HG03196 (cell line): ENCODE results near the gene PINLYP.
"Not testable (repeated sequence)": the region's sequence is repeated elsewhere in the genome, so short reads cannot be mapped to it uniquely, and the experiment has no call there.

Source experiments
- ATAC-seq: cut with Tn5 transposase; IDR thresholded peaks from one replicate; pipeline ENCODE4 v1.9.1; 2021; ENCODE audit not compliant: unreplicated experiment

Gene PINLYP

GRCh38 chr19:43575156-43575950 is at the start of gene PINLYP, which contains the start of gene XRCC1:
TSS of gene PINLYP (plus strand) at chr19:43575801. CDS start at chr19:43577192, 1,391 bp downstream.
TSS of gene XRCC1 (minus strand) at chr19:43575527. CDS start at chr19:43575458, 69 bp downstream.
- peak; percentile 92 for ATAC-seq

DNA sequence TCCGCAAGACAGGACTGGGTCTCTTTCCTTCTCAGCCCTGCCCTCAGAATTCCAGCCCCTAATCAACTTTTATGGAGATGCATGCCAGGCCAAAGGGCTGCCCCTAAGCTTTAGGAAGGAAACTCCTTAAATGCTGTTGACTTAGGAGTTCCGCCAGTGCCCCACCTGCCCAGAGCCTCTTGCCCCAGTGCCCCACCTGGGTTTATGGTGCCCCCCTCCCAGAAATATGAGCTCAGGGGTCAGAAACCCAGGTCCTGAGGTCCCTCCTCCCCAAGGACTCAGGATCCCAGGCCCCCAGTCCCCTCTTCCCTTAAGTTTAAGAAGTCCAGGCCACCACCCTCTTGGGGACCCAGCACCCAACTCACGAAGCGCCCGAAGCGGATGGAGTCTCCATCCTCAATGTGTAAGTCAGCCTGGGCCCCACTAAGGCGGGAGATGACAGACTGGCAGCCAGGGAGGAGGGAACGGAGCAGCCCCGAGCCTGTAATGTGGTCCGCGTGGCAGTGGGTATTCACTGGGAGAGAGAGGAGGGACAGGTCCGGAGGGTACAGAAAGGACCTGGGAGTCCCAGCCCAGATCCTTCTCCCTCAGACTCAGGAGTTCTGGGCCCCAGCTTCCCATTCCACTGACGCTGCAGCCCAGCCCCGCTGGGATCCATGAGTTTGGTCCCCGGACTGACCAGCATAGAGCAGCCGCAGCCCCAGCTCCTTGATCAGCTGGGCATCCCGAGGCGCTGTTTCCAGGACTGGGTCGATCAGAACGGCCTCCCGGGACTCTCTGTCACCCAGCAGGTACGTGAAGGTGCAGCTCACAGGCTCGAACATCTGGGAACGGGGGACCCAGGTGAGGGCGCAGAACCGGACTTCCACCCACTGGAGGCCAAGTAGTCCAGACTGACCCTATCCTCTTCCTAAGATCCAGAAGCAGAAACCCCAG is 49.5 kb upstream of the PINLYP start:
- ATAC-seq = no peak

- peak; percentile 66 for ATAC-seq
Measured at GRCh38 chr19:43526884-43527859, 48.4 kb upstream of the PINLYP start, which contains the start of gene ETHE1. TSS of gene ETHE1 (minus strand) at chr19:43527201. CDS start at chr19:43527177, 24 bp downstream.

- ATAC-seq = no peak
Measured at GRCh38 chr19:43527860-43528622, 47.6 kb upstream of the PINLYP start.

DNA sequence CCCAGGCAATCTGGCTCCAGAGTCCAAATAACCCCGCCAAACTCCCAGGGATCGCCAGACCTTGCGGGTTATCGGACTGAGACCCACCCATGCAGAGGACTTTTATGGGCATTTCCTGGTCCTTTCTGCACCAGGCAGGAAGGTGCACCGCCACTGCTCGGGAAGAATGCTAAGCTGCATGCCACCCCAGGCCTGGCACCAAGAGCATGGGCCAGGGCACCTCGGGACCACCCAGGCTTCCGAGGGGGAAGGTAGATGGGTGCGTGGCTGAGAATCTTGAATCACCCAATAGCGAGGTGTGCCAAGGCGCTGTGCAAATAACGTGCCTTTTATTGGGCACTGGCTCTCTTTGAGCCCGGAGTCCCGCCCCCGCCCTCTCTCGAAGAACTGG is 43.0 kb upstream of the PINLYP start:
- no peak for ATAC-seq

- peak; percentile 51 for ATAC-seq
Measured at GRCh38 chr19:43532962-43533545, 42.5 kb upstream of the PINLYP start, which contains the start of gene ZNF575. TSS of gene ZNF575 (plus strand) at chr19:43533188. CDS start at chr19:43534423, 1,235 bp downstream.

DNA sequence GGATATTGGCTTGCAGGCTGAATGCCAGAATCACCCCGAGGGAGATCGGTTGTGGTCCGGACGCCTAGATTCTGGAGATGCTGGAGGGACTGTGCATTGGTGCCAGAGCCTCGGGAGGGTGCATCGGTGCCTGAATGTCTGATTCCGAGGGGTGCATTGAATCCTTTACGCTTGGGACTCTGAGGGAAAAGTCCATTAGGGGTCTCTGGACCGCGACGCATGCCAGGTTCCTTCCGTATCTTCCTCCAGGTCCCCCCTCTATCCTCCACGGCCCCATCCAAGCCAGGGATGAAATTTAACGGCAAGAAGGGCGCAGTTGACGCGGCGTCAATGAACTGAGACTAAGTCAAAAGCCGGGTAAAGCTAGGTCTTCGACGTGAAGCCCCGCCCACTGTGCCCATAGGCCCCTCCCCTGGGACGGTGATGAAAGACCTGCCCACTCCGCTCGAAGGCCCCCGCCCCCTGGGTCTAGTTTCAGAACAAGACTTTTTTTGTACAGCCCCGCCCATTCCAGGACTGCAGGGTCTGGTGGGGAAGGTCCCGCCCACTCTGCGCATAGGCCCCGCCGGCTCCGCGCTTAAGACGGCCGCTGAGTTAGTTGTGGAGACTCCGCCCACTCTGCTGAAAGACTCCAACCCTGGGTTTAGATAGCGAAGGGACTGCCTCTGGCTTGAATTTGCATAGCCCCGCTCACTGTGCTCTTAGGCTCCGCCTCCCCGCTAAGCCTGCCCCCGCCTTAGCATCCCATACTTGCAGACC is 41.9 kb upstream of the PINLYP start:
- peak; percentile 52 for ATAC-seq

GRCh38 chr19:43534305-43534815 is 41.2 kb upstream of the PINLYP start:
- no peak for ATAC-seq

DNA sequence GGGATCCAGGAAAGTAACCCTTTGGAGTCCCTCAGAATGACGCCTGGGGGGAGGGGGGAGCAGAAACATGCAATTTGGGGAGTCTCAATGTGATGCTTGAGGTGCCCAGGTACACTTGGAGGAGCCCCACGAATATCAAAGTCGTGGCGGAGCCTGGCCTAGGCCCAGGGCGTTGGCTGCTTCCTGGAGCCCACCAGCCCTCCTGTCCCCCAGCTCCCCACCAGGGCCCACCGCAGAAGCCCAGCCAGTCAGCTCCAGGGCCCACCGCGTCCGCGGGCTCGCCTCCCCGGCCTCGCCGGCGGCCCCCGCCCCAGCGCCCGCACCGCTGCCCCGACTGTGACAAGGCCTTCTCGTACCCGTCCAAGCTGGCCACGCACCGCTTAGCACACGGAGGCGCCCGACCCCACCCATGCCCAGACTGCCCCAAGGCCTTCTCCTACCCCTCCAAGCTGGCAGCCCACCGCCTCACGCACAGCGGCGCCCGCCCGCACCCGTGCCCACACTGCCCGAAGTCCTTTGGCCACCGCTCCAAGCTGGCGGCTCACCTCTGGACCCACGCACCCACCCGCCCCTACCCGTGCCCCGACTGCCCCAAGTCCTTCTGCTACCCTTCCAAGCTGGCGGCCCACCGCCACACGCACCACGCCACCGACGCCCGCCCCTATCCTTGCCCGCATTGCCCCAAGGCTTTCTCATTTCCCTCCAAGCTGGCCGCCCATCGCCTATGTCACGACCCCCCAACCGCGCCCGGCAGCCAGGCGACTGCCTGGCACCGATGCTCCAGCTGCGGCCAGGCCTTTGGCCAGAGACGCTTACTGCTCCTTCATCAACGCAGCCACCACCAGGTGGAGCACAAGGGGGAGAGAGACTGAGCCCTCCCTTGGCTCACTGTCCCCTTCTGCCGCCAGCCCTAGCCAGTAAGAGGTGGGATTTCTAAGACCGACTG is 40.5 kb upstream of the PINLYP start:
- ATAC-seq = no peak

DNA sequence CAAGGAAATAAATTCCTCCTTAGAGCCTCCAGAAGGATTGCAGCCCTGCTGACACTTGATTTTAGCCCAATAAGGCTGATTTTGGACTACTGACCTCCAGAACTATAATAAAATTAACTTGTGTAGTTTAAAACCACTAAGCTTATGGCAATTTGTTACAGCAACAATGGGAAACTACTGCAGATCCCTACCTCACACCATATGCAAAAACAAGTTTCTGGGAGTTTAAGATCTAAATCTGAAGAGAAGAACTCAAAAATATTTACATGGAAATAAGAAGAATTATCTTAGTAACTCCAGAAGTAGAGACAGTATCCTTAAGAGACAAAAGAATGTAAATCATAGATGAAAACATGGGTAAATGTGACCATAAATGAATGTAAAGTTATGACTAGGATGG is 36.7 kb upstream of the PINLYP start:
- ATAC-seq = no peak

DNA sequence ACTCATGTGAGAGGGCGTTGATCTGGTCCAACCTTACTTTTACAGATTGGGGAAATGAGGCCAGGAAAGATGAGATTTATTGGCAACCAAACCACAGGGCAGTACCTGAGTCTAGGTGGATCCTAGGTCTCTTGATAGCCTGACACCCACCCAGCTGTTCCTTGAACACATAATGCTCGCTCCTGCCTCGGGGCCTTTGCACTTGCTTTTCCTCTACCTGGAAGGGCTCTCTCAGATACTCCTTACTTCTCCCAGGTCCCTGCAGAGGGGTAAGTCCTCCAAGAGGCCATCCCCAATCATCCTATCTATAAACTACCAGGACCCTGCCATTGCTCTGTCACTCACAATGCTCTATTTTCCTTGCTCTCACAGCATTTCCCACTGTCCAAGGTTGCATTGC is 35.2 kb upstream of the PINLYP start:
- ATAC-seq = no peak

GRCh38 chr19:43541920-43542650 is 33.5 kb upstream of the PINLYP start:
- no peak for ATAC-seq

DNA sequence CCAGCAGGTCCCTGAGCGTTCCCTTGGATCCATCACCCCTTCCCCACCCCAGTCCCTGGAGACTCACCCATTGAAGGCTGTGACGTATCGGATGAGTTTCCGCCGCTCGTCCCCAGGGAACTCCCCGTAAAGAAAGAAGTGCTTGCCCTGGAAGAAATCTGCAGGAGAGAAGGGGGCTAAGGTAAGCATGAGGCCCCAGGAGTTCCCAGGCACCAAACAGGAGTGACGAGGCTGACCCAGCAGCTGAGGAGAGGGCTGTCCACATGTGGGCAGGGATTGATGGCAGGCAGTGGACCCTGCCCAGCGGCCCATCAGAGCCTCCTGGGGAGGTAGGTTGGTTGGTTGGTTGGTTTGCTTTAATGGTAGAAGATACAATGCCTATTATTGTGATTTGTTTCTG is 31.5 kb upstream of the PINLYP start:
- ATAC-seq = no peak

DNA sequence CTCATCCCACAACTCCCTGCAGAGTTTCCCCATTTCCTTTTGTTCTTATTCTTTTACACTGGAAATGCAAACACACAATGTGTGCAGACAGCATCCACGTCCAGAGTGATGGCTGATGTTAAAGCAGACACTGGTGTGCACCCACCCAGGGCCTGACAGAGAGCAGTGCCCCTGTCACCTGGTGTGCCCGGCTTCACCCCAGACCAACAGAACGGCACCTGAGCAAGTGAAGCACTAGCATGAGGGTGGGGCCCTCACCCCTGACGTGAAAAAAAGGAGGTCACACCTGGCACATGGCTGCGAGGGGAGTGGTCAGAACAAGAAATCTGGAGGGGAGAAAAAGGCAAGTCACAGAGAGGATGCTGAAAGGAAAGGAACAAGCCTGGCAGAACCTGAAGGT is 30.3 kb upstream of the PINLYP start:
- no peak for ATAC-seq

DNA sequence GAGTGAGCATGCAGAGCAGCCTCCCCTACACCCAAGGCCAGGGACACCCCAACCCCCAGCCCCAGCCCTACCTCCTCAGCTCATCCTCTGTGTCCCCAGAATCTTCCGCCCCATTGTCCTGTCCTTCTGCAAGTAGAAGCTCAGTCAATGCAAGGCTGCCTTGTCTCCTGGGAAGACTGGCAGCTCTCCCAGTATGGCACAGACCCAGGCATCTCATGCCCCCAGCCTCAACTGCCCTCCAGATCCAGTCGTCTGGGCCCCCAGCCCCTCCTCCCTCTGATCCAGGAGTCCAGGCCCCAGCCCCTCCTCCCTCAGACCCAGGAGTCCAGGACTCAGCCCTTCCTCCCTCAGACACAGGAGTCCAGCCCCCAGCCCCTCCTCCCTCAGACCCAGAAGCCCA is 29.6 kb upstream of the PINLYP start:
- ATAC-seq = no peak

DNA sequence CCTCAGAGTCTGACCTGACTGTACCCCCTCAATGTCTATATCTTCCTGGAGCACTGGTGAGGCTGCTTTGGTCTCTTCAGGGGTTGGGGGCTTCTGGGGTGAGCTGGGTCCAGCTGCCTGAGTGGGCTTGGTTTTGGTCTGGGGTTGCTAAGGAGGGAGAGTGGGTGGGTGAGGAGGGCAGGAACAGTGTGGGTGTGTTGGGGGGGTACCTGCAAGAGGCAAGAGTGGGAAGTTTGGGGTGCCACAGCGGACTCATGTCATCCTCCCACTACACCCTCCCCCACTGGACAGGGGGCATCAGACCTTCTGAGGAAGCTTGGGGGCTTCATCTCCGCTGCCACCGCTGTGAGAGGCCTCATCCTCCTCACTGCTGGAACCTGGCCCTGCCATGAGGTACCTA is 29.0 kb upstream of the PINLYP start:
- no peak for ATAC-seq

DNA sequence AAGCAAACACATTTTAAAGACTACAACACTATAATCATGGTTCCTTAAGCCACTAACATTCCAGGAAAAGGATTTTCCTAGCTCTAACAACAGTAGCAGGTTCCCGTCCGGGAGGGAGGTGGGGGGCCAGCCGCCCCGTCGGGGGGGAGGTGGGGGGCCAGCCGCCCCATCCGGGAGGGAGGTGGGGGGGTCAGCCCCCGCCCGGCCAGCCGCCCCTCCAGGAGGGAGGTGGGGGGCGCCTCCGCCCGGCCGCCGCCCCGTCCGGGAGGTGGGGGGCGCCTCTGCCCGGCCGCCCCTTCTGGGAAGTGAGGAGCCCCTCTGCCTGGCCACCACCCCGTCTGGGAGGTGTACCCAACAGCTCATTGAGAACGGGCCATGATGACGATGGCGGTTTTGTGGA is 27.7 kb upstream of the PINLYP start:
- not testable (repeated sequence) for ATAC-seq
